Central memory CD8-positive, alpha-beta T cell (primary cell): Measurements from ENCODE around the gene ANKMY1.

Experiments used
- ATAC-seq: fragments of 150-1000 bp; cut with Tn5 transposase; replicated peaks from 2 replicates; pipeline ENCODE4 v1.10.0; 2022; ENCODE audit warnings: mild to moderate bottlenecking, moderate FRiP score, moderate number of reproducible peaks; ENCODE audit not compliant: poor library complexity, severe bottlenecking; ENCODE audit errors: extremely low read depth
- DNase-seq, 2 donors: peaks; one replicate each; pipeline ENCODE4 v3.0.0; 2021; ENCODE audit warnings: low spot score in 2 of 2
- H3K27ac Mint-ChIP-seq: one replicate; pipeline ENCODE4 v1.8.0; 2022; ENCODE audit warnings: low read depth, mild to moderate bottlenecking, moderate library complexity, mixed read lengths
- H3K27me3 Mint-ChIP-seq: one replicate; pipeline ENCODE4 v1.8.0; 2022; ENCODE audit warnings: mixed read lengths
- H3K36me3 Mint-ChIP-seq: one replicate; pipeline ENCODE4 v1.8.0; 2022; ENCODE audit warnings: mild to moderate bottlenecking, moderate library complexity, mixed read lengths; ENCODE audit not compliant: insufficient read depth
- H3K4me1 Mint-ChIP-seq: one replicate; pipeline ENCODE4 v1.8.0; 2022; ENCODE audit warnings: mixed read lengths
- H3K4me3 Mint-ChIP-seq: one replicate; pipeline ENCODE4 v1.8.0; 2022; ENCODE audit warnings: mild to moderate bottlenecking, moderate library complexity, mixed read lengths
- H3K9me3 Mint-ChIP-seq: one replicate; pipeline ENCODE4 v1.8.0; 2022; ENCODE audit warnings: mixed read lengths

Gene ANKMY1

DNA sequence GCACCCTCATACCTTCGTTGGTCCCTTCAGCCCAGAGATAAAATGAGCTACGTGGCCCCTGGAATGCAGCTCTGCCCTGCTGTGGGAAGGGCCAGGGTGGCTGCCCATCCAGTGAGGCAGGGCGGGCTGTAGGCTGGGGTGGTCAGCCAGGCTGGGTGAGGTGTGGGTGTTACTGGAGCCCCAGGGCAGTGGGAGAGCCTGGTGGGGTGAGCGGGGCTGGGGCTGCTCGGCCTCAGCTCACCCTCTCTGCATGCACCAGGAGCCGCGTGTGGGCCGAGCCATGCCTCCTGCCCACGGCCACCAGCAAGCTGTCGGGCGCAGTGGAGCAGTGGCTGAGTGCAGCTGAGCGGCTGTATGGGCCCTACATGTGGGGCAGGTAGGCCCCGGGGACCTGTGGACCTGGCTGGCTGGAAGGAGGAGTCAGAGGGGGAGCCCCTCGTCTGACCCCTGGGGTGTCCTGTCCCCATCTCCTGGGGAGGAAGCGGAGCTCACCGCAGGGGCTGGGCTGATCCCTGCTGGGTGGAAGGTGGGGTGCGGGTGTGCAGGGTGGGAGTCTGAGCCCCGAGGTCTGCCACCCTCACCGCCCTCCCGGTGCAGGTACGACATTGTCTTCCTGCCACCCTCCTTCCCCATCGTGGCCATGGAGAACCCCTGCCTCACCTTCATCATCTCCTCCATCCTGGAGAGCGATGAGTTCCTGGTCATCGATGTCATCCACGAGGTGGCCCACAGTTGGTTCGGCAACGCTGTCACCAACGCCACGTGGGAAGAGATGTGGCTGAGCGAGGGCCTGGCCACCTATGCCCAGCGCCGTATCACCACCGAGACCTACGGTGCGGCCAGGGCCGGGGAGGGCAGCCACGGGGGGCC lies 16.0 kb upstream of the ANKMY1 start:
- Mint-ChIP-seq H3K4me3 (no peak overlapping the region), H3K36me3 (peaks cover 17% of the 10 kb centered on the region), H3K27me3 (no peaks in the 10 kb centered on the region), H3K4me1 (peaks cover 36% of the 10 kb centered on the region), H3K27ac (no peak overlapping the region), H3K9me3 (no peaks in the 10 kb centered on the region)
- ATAC-seq = no peak
- no peak for DNase-seq

DNA sequence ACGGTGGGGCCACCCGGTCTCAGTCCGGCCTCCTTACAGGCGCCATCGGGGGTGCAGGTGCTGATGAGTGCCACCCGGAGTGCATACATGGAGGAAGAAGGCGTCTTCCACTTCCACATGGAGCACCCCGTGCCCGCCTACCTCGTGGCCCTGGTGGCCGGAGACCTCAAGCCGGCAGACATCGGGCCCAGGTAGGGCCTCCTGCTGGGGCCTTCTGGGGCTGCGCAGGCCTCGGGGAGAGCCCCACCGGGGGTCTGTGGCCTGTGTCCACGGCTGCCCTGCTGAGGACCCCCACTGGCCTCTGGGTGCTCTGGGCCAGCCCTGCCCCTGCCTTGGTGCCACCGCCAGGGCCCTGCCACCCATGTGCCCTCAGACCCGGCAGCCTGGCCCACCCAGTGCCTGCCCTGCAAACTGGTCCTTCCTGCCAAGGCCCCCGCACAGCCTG lies 15.3 kb upstream of the ANKMY1 start:
- ATAC-seq (no peak), DNase-seq (no peak)
- no peak overlapping the region for H3K27ac Mint-ChIP-seq
- H3K36me3 Mint-ChIP-seq = peaks cover 15% of the 10 kb centered on the region
- no peaks in the 10 kb centered on the region for H3K27me3 Mint-ChIP-seq
- H3K9me3 Mint-ChIP-seq = no peaks in the 10 kb centered on the region
- no peak overlapping the region for H3K4me3 Mint-ChIP-seq
- peaks cover 33% of the 10 kb centered on the region for H3K4me1 Mint-ChIP-seq

DNA sequence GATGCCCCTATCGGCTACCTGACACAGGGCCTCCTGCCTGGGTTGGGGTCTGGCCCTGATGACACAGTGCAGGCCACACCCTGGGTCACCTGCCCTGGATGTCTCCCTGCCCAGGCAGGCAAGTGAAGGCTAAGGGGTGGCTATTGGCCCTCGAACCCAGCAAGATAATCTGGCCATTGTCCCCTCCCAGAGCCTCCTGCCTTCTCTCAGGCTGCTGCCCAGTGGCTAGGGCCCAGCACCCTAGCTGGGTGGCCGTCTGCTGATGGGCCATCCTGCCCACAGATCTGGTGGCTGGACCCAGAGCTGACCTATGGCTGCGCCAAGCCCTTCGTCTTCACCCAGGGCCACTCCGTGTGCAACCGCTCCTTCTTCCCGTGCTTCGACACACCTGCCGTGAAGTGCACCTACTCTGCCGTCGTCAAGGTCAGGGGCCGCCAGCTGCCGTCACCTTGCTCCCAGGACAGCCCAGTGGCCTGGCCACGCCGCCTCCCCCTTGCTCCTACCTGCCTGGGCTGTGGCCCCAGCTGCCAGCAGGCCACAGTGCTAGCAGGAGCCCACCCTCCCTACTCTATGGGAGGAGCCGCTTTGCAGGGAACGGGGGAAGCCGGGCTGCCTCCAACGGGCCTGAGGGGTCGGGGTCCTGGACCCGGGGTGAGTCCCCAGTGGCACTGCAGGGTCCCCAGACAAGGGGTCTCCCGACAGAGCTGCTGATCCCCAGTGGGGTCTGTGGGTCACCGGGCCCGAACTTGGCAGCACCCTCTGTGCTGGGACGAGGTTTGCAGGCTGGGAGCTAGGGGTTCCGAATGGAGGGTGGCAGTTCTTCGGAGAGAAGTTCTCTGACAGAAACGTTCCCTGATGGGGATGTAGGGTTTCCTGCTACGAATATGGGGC lies 14.6 kb upstream of the ANKMY1 start:
- no peaks in the 10 kb centered on the region for H3K27me3 Mint-ChIP-seq

DNA sequence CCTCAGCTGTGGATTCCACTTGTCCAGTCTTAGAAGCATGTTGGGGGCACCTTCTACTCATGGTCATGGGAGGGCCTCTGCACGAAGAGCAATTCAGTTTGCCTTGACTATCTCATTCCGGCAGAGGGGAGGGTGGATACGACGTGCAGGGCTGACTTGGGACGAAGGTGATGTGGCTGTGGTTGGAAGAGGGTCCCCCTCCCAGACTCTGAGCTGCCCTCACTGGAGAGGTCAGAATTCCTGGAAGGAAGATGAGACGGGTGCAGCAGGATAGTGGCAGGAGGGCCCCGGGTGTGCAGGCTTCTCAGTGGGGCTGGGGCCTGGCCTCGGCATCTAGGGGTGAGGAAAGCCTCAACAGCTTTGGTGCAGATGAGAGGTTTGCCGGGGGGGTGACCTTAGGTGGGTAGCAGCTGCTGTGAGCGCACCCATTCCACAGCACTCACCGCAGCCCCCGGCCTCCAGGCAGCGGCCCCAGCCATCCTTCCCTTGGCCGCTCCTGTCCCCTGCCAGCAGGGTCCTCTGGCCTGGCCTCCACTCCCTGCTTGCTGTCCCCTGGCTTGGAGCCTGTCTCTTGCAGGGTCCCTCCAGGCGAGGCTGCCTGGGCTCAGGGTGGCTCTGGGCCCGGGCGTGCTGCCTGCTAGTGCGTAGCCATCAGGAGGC lies 13.7 kb upstream of the ANKMY1 start:
- DNase-seq = no peak
- H3K4me1 Mint-ChIP-seq = peaks cover 46% of the 10 kb centered on the region
- no peaks in the 10 kb centered on the region for H3K27me3 Mint-ChIP-seq
- ATAC-seq = no peak
- peak overlapping the region; percentile 84 for H3K4me3 Mint-ChIP-seq
- H3K36me3 Mint-ChIP-seq = peaks cover 17% of the 10 kb centered on the region
- H3K9me3 Mint-ChIP-seq = no peaks in the 10 kb centered on the region
- H3K27ac Mint-ChIP-seq = peak overlapping the region; percentile 62

More for the DNA sequence above, 14.6 kb upstream of the ANKMY1 start:
- Mint-ChIP-seq H3K27ac (no peak overlapping the region), H3K9me3 (no peaks in the 10 kb centered on the region), H3K4me3 (no peak overlapping the region), H3K4me1 (peaks cover 39% of the 10 kb centered on the region), H3K36me3 (peaks cover 17% of the 10 kb centered on the region)
- DNase-seq (no peak), ATAC-seq (no peak)

DNA sequence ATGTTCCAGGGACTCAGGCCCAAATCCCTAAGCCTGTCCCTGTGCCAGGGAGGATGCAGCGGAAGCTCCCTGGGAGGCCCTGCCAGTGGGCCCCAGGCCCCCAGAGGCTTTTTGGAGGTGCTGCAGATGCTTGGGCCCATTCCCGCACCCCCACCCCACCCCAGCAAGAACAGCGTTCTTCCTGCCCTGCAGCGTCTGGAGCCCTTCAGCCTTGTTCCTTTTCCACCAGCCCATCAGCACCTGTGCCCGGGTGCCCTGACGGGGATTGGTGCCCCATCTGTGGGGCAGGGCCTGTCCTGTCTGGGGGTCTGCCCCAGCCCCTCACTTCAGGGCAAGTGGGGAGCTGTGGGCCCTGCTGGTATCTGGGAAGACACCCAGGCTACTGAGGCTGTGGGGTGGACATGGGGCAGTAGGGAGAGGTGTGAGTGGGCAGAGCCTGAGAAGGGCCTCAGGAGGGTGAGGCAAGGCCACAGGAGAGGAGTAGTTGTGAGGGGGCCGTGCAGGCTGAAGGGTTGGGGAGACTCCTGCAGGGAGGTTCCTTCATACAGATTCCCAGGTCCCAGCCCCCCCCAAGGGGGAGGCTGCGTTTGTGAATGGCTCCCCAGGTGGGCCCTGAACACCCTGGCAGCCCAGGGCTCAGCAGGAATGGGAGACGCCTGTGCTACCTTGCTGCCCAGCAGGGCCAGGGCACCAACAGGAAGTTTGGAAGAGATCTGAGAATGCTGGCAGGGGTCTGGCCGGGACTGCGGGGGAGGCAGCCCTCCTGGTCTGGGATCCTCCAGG lies 12.9 kb upstream of the ANKMY1 start:
- H3K4me1 Mint-ChIP-seq = peaks cover 53% of the 10 kb centered on the region
- no peaks in the 10 kb centered on the region for H3K27me3 Mint-ChIP-seq
- peak overlapping the region; percentile 62 for H3K27ac Mint-ChIP-seq
- no peaks in the 10 kb centered on the region for H3K9me3 Mint-ChIP-seq
- ATAC-seq (no peak), DNase-seq (no peak)
- peak overlapping the region; percentile 84 for H3K4me3 Mint-ChIP-seq
- peaks cover 19% of the 10 kb centered on the region for H3K36me3 Mint-ChIP-seq

DNA sequence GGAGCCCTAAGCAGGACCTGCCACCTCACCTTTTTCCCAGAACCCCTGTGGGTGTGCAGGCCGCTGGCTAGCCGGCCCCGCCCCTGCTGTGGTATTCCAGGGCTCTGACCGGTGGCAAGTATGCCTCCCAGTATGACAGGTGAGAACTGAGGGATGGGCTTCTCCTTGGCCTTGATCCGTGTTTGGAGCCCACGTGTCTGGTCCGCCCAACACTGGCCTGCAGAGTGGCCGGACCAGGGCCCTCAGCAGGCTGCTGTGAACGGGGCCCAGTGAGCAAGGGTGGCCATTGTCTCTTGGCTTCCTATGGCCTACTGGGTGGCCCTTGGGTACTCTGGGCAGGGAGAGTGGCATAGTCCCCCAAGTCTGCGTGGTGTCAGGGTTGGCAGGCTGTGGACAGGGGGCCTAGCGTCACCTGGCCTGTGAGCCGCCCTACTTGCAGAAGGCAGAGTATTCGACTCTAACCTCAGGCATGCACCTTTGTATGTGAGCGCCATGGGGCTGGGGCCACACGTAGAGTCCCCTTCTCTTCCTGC lies 12.3 kb upstream of the ANKMY1 start:
- peak overlapping the region; percentile 84 for H3K4me3 Mint-ChIP-seq
- no peaks in the 10 kb centered on the region for H3K27me3 Mint-ChIP-seq
- no peak for DNase-seq
- no peaks in the 10 kb centered on the region for H3K9me3 Mint-ChIP-seq
- H3K27ac Mint-ChIP-seq = peak overlapping the region; percentile 36
- ATAC-seq = no peak
- H3K36me3 Mint-ChIP-seq = peaks cover 25% of the 10 kb centered on the region
- peaks cover 60% of the 10 kb centered on the region for H3K4me1 Mint-ChIP-seq

DNA sequence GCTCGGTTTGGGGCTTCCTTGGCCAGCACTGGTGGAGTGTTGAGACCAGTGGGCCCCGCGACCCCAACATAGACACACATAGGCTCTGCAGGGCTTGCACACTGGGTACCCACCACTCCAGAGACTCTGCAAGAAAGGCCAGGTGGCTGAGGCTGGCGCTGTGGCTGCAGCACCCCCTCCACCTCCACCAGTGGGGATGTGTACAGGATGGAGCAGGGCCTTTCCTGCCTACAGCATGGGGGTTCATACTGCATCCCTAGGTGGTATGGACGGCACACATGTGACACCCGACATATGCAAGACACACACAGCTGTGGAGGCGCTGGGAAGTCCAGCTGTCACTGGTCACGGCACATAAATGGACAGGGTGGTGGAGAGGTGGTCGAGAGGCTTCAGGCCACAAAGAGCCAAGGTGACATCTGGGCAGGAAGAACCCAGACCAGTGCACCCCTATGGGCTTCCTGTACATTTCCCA lies 11.8 kb upstream of the ANKMY1 start:
- ATAC-seq (no peak), DNase-seq (no peak)
- no peaks in the 10 kb centered on the region for H3K9me3 Mint-ChIP-seq
- peak overlapping the region; percentile 36 for H3K27ac Mint-ChIP-seq
- H3K27me3 Mint-ChIP-seq = no peaks in the 10 kb centered on the region
- peak overlapping the region; percentile 84 for H3K4me3 Mint-ChIP-seq
- H3K36me3 Mint-ChIP-seq = peaks cover 30% of the 10 kb centered on the region
- H3K4me1 Mint-ChIP-seq = peaks cover 65% of the 10 kb centered on the region

DNA sequence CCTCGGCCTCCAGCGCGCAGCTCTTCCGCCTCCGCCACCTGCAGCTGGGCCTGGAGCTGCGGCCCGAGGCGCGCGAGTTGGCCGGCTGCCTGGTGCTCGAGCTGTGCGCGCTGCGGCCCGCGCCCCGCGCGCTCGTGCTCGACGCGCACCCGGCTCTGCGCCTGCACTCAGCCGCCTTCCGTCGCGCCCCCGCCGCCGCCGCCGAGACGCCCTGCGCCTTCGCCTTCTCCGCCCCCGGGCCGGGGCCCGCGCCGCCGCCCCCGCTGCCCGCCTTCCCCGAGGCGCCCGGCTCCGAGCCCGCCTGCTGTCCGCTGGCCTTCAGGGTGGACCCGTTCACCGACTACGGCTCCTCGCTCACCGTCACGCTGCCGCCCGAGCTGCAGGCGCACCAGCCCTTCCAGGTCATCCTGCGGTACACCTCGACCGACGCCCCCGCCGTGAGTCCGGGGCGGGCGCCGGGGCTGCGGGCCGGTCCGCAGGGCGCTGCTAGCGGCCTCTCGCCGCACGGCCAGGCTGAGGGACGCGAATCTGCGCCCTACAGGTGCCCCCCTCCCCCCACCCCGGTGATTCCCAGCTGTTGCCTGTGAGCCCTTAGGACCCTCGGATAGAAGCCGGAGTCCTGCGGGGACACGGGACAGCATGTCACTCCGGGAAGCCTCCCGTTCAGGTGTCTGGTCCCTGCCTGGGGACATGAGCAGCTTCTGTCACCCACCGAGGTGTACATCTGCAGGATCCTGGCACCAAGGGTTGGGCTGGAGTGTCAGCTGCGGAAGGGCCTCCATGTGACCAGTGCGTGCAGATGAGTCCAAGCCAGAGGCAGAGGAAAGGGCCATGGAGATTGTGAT lies 11.1 kb upstream of the ANKMY1 start:
- peaks cover 71% of the 10 kb centered on the region for H3K4me1 Mint-ChIP-seq
- no peaks in the 10 kb centered on the region for H3K9me3 Mint-ChIP-seq
- H3K36me3 Mint-ChIP-seq = peaks cover 30% of the 10 kb centered on the region
- ATAC-seq (no peak), DNase-seq (peak; percentile 44 to 56)
- peak overlapping the region; percentile 84 for H3K4me3 Mint-ChIP-seq
- H3K27me3 Mint-ChIP-seq = no peaks in the 10 kb centered on the region
- peak overlapping the region; percentile 36 for H3K27ac Mint-ChIP-seq

DNA sequence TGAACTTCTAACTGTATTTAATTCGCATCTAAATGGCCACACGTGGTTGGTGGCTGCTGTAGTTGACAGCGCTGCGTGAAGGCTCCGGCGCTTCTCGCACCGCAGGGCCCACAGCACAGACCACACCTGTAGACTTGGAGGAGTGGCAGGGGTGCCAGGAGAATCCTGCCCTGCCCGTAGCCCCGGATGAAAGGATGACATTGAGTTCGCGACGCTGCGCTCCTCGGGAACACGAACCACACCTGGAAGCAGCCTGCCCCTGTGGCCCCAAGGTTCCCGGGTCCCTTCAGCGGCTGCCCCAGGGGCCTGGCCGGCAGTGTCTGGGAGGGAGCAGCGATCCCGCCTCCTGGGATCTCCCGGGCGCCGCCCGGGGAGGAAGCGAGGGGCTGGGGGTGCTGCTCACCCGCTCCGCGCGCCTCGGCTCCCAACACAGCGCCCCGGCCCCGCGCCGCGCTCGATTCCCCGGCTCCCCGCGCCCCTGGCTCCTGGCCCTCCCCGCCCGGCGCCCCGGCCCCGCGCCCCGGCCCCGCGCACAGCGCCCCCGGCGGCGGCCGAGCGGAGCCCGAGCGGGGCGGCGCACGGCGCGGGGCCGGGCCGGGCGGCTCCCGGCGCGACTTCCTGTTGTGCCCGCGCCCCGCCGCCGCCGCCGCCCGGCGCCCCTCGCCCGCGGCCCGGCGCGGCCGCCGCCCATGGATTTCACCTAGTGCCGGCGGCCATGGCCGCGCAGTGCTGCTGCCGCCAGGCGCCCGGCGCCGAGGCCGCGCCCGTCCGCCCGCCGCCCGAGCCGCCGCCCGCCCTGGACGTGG lies 10.3 kb upstream of the ANKMY1 start, which contains the start of gene RNPEPL1:
RNPEPL1 (plus strand) TSS at position 613 of the 806 bp plus-strand sequence; CDS start at position 716, 103 bp downstream.
- no peaks in the 10 kb centered on the region for H3K9me3 Mint-ChIP-seq
- H3K4me1 Mint-ChIP-seq = peaks cover 78% of the 10 kb centered on the region
- DNase-seq = peak; percentile 39 to 44
- ATAC-seq = peak; percentile 2
- H3K36me3 Mint-ChIP-seq = peaks cover 31% of the 10 kb centered on the region
- peak within 1 kb of the TSS; percentile 91 for H3K4me3 Mint-ChIP-seq
- H3K27me3 Mint-ChIP-seq = no peaks in the 10 kb centered on the region
- peak within 1 kb of the TSS; percentile 98 for H3K27ac Mint-ChIP-seq

DNA sequence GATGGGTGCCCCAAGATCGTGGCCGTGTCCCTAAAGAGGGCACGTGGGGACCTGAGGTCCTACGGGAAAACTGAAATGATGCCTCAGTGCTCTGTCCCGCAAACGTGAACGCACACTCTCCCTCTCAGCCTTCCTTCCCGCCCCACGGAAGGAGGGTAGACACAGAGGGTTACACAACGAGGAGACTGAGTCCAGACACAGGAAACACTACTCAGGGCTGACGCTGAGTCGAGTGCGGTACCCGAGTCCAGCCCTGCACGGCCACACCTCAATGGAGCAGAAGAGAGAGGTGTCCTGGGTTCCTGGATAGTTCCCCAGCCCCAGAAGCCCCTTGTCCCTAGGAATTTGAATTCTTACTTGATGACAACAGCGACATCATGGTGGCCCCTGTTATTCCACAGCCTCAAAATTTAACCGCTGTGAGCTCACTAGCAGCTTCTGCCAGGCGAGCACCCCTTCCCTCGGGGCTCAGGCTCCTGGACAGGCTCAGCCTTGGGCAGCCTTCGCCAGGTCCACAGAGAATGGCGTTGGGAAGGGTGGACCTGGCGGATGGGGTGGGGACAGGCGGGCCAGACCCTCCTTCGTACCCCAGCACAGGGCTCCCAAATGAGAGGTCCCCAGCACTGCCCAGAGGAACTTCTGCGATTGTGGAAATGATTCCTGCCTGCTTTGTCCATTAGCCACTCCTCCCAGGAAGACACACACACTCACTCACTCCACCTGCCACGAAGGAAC lies 9.5 kb upstream of the ANKMY1 start:
- no peaks in the 10 kb centered on the region for H3K9me3 Mint-ChIP-seq
- peaks cover 74% of the 10 kb centered on the region for H3K4me1 Mint-ChIP-seq
- peak overlapping the region; percentile 98 for H3K27ac Mint-ChIP-seq
- H3K27me3 Mint-ChIP-seq = no peaks in the 10 kb centered on the region
- peak overlapping the region; percentile 91 for H3K4me3 Mint-ChIP-seq
- DNase-seq (peak in 1 of 2 donors; percentile 19), ATAC-seq (no peak)
- peaks cover 31% of the 10 kb centered on the region for H3K36me3 Mint-ChIP-seq
